ENCODE data around the gene LANCL3.
"Not testable (repeated sequence)": the region's sequence is repeated elsewhere in the genome, so short reads cannot be mapped to it uniquely, and the experiment has no call there.

Gene LANCL3

DNA sequence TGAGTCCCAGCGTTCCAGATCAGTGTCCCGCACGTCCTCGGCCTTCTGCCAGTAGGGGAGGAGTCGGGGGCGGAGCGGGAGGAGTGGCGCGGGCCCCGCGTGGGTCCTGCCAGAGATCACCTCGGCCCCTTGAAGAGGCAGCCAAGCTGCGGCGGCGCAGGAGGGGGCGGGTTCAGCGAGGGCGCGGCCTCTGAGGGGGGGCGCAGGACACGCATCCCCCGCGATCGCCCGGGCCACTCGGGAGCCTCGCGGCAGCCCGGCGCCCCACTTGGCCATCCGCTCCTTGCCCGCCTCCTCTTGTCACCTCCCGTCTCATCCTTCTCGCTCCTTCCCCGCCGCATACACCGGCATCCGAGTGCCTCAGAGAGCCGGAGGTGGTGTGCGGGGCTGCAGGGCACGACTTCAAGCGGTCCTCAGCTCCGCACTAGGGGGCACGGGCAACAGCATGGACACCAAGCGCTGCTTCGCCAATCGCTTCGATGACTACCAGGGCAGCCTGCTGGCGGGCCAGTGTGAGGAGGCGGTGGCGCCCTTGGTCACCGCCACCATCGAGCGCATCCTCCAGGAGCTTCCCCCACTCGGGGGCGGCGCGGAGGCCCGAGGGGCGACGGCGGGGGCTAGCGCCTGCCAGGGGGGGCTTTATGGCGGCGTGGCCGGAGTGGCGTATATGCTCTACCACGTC lies at the start of gene LANCL3:
Gene LANCL3 (plus strand): TSS at position 236 of the 682 bp plus-strand sequence. CDS start 210 bp downstream, at position 446.
- not testable (repeated sequence) for DNase-seq (ENCODE audit: low read depth, low spot score)

DNA sequence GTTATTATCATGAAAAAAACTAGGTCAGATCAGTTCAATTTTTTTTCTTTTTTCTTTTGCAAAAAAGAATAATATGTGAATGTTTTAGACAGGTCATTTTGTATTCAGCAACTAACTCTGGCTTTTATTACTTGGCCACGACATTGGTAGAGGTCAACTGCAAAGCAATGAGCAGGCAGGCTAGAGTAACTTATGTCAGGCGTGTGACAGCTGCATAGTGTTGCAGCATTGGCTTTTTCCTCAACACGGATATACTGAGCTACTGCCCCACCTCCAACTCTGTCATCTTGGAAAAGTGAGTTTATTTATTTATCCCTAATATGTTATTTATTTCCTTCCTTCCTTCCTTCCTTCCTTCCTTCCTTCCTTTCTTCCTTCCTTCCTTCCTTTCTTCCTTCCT lies 47.8 kb upstream of the LANCL3 start:
- not testable (repeated sequence) for DNase-seq (ENCODE audit: low read depth, low spot score)

DNA sequence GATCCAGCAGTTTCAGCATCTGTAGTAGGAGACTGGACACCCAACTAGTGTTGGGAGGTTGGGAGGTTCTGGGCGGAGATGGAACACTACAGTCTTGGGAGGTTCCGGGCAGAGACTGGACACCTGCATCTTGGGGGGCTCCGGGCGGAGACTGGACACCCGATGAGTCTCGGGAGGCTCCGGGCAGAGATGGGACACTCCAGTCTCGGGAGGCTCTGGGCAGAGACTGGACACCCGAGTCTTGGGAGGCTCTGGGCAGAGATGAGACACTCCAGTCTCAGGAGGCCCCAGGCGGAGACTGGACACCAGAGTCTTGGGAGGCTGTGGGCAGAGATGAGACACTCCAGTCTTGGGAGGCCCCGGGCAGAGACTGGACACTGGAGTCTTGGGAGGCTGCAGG lies 29.5 kb upstream of the LANCL3 start:
- DNase-seq (ENCODE audit: low read depth, low spot score) = no peak

DNA sequence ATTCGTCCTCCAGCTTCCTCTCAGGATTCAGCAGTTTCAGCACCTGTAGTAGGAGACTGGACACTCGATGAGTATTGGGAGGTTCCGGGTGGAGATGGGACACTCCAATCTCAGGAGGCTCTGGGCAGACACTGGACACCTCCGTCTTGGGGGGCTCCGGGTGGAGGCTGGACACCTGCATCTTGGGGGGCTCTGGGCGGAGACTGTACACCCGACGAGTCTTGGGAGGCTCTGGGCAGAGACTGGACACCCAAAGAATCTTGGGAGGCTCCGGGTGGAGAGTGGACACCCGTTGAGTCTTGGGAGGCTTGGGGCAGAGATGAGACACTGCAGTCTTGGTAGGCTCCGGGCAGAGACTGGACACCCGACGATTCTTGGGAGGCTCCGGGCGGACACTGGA lies 28.7 kb upstream of the LANCL3 start:
- no peak for DNase-seq (ENCODE audit: low read depth, low spot score)

DNA sequence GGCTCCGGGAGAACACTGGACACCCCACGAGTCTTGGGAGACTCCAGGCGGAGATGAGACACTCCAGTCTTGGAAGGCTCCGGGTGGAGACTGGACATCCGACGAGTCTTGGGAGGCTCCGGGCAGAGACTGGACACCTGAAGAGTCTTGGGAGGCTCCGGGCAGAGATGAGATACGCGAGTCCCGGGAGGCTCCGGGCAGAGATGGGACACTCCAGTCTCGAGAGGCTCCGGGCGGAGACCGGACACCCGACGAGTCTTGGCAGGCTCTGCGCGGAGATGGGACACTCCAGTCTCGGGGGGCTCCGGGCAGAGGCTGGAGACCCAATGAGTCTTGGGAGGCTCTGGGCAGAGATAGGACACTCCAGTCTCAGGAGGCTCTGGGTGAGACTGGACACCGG lies 28.1 kb upstream of the LANCL3 start:
- no peak for DNase-seq (ENCODE audit: low read depth, low spot score)

DNA sequence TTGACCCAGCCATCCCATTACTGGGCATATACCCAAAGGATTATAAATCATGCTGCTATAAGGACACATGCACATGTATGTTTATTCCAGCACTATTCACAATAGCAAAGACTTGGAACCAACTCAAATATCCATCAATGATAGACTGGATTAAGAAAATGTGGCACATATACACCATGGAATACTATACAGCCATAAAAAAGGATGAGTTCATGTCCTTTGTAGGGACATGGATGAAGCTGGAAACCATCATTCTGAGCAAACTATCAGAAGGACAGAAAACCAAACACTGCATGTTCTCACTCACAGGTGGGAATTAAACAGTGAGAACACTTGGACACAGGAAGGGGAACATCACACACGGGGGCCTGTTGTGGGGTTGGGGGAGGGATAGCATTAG lies 26.9 kb upstream of the LANCL3 start:
- DNase-seq (ENCODE audit: low read depth, low spot score) = not testable (repeated sequence)

DNA sequence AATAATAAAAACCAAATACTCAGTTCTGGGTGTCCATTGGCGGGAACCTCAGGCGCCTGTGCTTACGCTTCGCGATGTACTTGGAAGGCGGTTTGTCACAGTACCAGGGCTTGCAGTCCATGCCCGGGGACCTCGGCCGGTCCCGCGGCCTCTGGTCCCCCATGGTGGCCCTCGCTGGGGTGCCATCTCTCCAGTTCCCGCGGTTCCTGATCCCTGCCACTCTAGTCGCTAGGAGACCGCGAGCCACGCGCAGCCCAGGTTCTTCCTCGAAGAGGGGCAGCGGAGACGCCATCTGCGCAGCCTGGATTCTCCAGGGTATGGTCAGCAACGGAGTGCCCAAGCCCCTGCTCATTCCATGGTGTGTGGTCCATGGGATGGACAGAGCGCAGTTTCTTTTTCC lies 26.4 kb upstream of the LANCL3 start:
- DNase-seq (ENCODE audit: low read depth, low spot score) = no peak

DNA sequence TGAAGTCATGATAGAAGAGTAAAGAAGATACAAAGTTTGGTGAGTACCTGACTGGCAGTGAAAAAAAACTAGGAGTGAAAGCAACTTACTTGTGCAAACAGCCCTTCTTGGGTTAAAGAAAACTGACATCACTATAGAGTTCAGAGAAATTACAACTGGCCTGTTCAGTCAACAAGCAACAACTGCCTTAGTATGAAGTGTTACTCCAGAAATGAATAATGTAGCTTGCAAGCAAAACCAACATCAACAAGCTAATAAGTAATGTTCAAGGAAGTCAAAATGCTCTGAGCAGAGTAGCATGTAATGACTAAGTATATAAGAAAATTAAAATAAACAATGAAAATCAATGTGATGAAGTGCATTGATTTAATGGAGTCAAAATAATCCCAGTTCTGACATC lies 21.8 kb upstream of the LANCL3 start:
- DNase-seq (ENCODE audit: low read depth, low spot score) = not testable (repeated sequence)

DNA sequence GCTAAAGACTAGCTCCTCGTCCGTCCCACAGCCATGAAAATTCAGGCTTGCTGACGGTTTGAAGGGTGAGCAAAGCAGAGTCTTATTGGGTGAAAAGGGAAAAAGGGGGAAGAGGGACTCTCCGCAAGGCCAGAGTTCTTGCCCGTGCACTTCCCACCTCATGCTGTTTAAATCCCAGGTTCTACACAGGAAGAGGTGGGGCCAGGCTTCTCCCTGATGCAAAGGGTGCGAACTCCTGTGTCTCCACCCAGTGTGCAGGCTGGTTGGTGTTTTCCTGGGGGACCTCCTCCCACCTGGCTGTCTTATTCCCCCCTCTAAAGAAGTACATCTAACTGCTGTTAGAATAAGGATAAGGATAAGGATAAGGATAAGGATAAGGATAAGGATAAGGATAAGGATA lies 18.0 kb upstream of the LANCL3 start:
- DNase-seq (ENCODE audit: low read depth, low spot score) = no peak

DNA sequence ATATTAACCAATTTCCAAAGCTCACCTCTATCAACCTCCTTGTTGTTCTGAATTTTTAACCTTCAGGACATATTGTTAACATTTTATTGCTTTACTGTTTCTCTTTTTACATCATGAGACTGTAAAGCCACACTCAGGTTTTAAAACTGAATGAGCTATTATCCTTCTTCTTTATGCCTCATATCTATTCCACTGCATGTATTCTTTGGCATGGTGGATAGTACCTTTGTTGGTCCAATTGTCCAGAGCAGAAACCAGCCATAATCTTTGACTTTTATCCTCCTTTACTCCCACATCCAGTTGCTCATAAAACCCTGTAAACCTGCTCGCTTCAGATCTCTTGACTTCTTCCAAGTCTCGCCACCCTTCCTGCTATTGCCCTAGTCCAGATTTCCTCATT lies 6.2 kb upstream of the LANCL3 start:
- not testable (repeated sequence) for DNase-seq (ENCODE audit: low read depth, low spot score)

DNA sequence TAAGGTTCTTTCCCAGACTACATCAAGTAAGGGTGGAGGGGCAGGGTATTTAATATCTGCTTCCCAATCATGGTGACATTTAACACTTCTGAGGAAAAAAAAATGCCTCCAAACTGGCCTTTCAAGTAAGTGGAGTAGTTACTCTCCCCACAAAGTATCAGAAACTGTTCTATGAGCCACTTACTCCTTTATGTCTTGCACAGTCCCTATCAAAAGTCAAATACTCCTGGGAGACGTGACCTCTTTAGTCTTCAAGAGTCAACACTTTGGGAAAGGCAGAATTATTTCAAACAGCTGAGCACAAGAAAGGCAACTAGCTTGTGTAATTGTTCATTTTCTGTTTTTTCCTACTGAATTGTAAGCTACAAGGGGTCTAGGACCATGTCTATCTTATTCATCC lies 1.1 kb upstream of the LANCL3 start:
- DNase-seq (ENCODE audit: low read depth, low spot score) = not testable (repeated sequence)

DNA sequence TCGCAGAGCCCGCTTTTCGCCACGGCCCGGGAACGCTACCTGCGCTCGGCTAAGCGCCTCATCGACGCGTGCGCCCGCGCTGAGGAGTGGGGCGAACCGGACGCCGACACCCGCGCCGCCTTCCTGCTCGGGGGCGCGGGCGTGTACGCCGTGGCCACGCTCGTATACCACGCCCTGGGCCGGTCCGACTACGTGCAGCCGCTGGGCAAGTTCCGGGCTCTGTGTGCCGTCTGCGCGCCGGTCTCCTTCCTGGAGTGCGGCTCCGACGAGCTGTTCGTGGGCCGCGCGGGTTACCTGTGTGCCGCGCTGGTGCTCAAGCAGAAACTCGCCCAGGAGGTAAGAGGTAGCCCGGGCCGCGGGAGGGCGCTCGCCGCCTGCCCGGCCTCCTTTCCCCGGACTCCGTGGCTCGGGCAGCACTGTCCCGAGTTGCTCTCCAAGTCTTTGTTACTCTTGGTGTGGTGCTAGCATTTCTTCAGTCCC lies 687 bp downstream of the LANCL3 start:
- not testable (repeated sequence) for DNase-seq (ENCODE audit: low read depth, low spot score)

DNA sequence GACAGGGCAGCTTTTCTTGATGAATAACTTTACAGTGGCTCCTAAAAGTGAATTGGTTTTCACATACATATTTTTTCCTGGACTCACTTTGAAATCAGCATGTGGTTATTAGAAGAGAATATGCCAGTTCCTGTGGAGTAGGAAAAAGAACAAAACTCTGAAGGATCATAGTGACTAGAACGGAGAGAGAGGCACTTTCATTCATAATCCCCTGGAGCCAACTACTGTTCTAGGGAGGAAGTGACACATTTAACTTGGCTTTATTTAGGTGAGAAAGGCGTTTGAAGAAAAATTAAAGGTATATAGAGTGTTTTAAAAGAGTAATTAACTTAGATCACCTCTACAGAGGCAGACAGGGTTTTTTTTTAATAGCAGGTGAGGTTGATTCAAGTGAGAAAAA lies 1.7 kb downstream of the LANCL3 start:
- not testable (repeated sequence) for DNase-seq (ENCODE audit: low read depth, low spot score)

DNA sequence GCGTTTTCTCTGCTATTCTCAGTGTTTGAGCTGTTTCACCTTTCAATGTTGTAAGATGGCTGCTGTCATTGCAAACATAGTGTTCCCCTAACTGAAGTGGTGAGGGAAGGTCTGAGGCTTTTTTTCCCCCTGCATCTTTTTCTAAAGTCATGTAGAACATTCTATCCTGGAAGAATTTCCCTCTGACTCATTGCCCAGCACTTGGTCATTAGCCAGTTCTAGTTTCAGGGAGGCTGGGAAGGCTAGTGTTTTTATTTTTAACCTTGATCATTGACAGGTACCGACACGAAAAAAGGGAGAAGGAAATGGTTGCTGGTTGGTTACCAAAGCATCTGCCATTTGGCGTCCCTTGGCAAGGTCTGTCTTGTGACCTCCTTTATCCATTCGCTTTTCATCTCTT lies 6.6 kb downstream of the LANCL3 start:
- no peak for DNase-seq (ENCODE audit: low read depth, low spot score)

DNA sequence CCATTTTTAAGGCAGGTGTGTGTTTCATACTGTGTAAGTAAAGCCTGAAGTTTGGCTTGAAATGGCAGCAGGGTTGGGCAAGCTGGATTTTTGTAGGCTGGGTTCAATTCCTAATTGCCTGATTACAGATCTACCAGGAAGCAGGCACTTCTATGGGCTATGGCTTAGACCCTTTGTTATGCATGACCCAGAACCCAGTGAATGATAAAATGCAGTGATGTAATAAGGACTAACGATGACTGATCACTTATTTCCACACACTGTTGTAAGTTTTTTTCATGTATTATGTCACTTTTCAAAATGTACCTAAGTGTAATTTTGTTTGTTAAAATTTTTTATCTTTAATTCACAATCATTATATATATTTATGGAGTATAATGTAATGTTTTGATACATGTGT lies 8.6 kb downstream of the LANCL3 start:
- no peak for DNase-seq (ENCODE audit: low read depth, low spot score)

DNA sequence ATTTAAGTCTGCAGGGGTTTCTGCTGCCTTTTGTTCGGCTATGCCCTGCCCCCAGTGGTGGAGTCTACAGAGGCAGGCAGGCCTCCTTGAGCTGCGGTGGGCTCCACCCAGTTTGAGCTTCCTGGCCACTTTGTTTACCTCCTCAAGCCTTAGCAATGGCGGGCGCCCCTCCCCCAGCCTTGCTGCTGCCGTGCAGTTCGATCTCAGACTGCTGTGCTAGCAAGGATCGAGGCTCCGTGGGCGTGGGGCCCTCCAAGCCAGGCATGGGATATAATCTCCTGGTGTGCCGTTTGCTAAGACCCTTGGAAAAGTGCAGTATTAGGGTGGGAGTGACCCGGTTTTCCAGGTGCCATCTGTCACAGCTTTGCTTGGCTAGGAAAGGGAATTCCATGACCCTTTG lies 15.9 kb downstream of the LANCL3 start:
- not testable (repeated sequence) for DNase-seq (ENCODE audit: low read depth, low spot score)

DNA sequence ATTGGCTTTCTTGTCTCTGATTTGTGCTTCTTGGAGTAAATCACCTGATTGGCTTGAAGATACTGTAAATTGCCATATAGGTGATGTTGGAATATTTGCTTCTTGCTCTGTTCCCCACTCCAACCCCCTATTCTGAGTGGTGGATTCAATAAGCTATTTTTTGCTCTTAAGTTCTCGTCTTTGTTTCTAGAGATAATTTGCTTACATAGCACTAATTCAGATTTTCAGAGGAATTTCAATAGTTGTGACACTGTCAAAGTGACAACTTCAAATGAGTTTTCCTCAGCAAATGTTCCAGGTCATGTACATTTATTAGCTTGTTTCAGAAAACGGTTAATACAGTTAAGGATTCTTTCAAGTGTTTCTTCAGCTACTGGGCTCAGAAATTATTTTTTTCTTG lies 18.6 kb downstream of the LANCL3 start:
- no peak for DNase-seq (ENCODE audit: low read depth, low spot score)

DNA sequence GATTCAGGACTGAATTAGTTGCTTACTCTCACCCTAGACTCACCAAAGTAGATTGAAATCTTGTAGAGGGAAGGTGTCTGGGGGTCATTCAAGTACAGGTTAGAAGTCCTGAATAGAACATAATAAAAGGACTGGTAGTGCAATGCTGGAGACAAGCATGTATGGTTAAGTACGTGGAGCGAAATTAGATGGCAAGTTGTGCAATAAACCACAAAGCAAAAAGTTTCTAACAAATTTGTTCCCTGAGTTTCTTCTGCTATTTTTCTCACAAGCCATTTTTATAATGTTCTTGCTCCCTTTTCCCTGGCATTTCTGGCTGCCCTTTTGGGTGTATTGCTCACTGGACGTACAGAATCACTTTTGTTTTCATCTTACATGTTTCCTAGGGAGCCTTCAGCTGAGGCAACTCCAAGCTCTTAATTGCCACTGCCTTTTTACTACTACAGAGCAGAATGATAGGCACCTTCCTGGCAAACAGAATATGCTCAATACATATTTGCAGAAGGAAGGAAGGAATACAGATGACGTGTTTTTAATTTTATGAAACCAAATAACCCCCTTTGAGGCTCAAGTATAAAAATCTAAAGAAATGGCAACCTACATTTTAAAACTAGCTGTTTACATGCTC lies 23.4 kb downstream of the LANCL3 start:
- no peak for DNase-seq (ENCODE audit: low read depth, low spot score)

DNA sequence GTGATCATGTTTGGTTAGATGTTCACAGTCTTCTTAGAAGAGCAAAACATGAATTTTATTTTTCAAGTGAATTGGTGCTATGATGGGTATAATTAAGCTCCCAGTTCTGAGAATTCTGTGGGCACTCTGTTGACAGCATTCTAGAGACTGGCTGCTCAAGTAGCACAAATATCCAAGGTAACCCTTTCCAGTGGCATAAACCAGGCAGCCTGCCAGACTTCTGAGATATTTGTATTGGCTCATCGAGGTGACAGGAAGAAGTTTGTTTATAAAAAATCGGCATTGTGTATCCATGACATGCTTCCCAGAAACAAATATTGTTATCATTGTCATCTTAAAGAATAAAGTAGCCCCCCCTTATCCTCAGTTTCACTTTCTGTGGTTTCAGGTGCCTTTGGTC lies 28.3 kb downstream of the LANCL3 start:
- no peak for DNase-seq (ENCODE audit: low read depth, low spot score)

DNA sequence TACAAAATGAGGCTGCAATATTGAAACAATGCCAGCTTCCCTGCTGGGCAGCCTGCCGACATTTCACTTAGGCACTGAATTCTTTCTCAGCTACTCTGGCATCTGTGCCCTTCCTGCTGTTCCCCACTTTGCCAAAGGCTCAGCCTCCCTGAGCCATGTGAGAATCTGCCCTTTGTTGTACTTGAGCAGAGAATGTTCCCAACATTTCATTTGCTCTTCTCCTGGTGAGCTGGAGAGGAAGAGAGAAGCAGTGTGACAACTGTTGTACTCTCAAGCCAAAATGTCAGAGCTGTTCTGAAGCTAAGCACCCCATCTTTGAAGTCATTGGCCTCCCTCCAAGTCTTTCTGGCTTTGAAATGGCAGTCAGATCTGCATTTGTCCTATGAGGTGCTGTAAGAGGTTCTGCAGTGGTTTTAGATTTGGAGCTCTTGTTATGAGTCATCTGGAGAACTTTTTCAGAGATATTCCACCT lies 32.5 kb downstream of the LANCL3 start:
- no peak for DNase-seq (ENCODE audit: low read depth, low spot score)

DNA sequence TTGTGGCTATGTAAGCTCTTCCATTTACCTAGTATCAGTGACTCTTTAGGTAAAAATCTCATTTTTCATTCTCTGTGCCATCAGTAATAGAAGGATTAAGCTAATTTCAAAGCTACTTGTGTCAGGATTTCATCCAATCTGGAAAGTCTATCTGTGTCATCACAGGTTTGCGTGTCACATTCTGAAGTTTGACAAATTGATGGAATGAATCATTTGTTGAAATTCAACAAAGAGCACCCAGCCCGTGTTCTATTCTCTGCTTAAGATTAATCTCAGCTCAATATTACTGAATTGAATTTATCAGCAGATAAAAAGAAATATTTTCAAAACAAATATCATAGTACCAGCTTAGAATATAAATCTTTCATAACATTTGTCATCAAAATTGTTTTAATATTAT lies 35.8 kb downstream of the LANCL3 start:
- no peak for DNase-seq (ENCODE audit: low read depth, low spot score)

DNA sequence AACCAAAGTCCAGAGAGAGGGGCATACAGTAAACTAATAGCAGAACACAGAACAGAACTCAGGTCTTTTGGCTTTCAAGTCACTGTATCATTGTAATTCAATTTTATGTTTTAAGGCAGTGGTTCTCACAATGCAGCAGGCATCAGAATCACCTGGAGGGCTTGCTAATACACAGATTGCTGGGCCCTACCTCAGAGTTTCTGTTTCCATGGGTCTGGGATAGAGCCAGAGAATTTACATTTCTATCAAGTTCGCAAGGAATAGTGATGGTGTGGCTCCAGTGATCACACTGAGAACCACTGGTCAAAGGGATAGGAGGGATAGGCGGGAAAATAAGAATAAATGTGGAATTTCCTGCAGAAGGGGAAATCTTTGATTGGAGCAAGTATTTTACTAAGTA lies 36.7 kb downstream of the LANCL3 start:
- no peak for DNase-seq (ENCODE audit: low read depth, low spot score)

DNA sequence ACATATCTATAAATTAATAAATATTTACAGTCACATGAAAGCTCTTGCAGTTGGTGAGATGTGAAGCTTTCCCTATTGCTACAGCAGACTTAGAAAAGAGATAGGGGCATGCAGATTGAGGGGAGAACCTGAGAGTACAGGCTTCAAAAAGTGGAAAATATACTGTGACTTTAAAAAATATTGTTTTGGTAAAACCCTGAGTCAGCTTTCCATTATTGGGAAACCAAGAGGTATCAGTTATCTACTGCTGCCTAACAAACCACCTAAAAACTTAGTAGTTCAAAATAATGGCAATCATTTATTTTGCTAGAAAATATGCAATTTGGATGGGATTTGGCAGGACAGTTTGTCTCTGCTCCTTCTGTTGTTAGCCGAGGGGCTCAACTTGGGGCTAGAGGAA lies 38.3 kb downstream of the LANCL3 start:
- no peak for DNase-seq (ENCODE audit: low read depth, low spot score)

Data from activated CD4-positive, CD25-positive, alpha-beta regulatory T cell treated with anti-CD3 and anti-CD28 coated beads, Interleukin-2, amount 50 U/mL, for 16 hours (primary cell).